ENCODE measurements around the gene HAX1.

GRCh38 chr1:154240294-154240833 is 32.1 kb upstream of the HAX1 start:
- TF ChIP-seq EP300 (IDR thresholded peaks at IDR 0.05; ENCODE audit: borderline replicate concordance): no peak
- TF ChIP-seq TAF1 (IDR thresholded peaks at IDR 0.05; ENCODE audit: low read depth): no peak
- no peak for TF ChIP-seq REST (IDR thresholded peaks at IDR 0.05; ENCODE audit: low read depth)
- TF ChIP-seq EGR1 (IDR thresholded peaks at IDR 0.05): no peak
- no peak for TF ChIP-seq ZBTB7A (IDR thresholded peaks at IDR 0.05; ENCODE audit: low read depth)

Data from Ishikawa (cell line).